WTC11 (cell line): ENCODE data around the gene CRACR2B. TPM values are rescaled to one million over a fixed set of nuclear protein-coding genes. Genes with fewer than 3 reads are reported as not detected.
A peak's percentile ranks its signal among the peaks of the same experiment; 100 is the strongest.

Experiments used
- ATAC-seq: fragments of 200-7000 bp; cut with Tn5 transposase; 2 replicates; pipeline ENCODE4 v1.10.0; 2021; ENCODE audit warnings: mild to moderate bottlenecking, moderate library complexity
- CTCF ChIA-PET: fragments of 300-600 bp; sonication (Branson Sonifier 250); formaldehyde crosslinking; loops from one replicate; lab custom pipeline; 2021; ENCODE audit warnings: antibody characterized with exemption; lab: Charles Lee
- POLR2A ChIA-PET: fragments of 350-600 bp; sonication (Branson Sonifier 250); formaldehyde crosslinking; loops from one replicate; lab custom pipeline; 2021; ENCODE audit warnings: antibody characterized with exemption; lab: Charles Lee
- DNase-seq: peaks from one replicate; pipeline ENCODE4 v3.0.0; 2021; ENCODE audit warnings: low spot score
- H3K27ac Mint-ChIP-seq: 2 replicates; pipeline ENCODE4 v1.8.0; 2021; ENCODE audit warnings: mixed read lengths
- H3K27me3 Mint-ChIP-seq: 2 replicates; pipeline ENCODE4 v1.8.0; 2021; ENCODE audit warnings: low read depth, mild to moderate bottlenecking, moderate library complexity, mixed read lengths
- H3K36me3 Mint-ChIP-seq: 2 replicates; pipeline ENCODE4 v1.8.0; 2021; ENCODE audit warnings: mixed read lengths
- H3K4me1 Mint-ChIP-seq: 2 replicates; pipeline ENCODE4 v1.8.0; 2022; ENCODE audit warnings: mixed read lengths
- H3K4me3 Mint-ChIP-seq: 2 replicates; pipeline ENCODE4 v1.8.0; 2021; ENCODE audit warnings: mild to moderate bottlenecking, moderate library complexity, mixed read lengths
- H3K9me3 Mint-ChIP-seq: 2 replicates; pipeline ENCODE4 v1.8.0; 2021; ENCODE audit warnings: mixed read lengths
- ATF2 ChIP-seq: sonication (generic); formaldehyde crosslinking; IDR thresholded peaks from 2 replicates; pipeline ENCODE4 v1.8.1; 2022; ENCODE audit warnings: low read depth, missing genetic modification reagents, borderline replicate concordance
- FOXP1 ChIP-seq: sonication (generic); formaldehyde crosslinking; IDR thresholded peaks from 2 replicates; pipeline ENCODE4 v1.8.0; 2022; ENCODE audit warnings: missing genetic modification reagents, mild to moderate bottlenecking, moderate library complexity, borderline replicate concordance
- NR1H2 ChIP-seq: sonication (generic); formaldehyde crosslinking; IDR thresholded peaks from 2 replicates; pipeline ENCODE4 v1.9.0; 2021; ENCODE audit warnings: mild to moderate bottlenecking, moderate library complexity, missing genetic modification reagents
- NR3C1 ChIP-seq: sonication (generic); formaldehyde crosslinking; conservative IDR thresholded peaks from 2 replicates; pipeline ENCODE4 v1.8.1; 2023; ENCODE audit warnings: low read depth, mild to moderate bottlenecking, missing genetic modification reagents
- SMAD3 ChIP-seq: sonication (generic); formaldehyde crosslinking; IDR thresholded peaks from 2 replicates; pipeline ENCODE4 v1.8.0; 2022; ENCODE audit warnings: missing genetic modification reagents, mild to moderate bottlenecking, borderline replicate concordance
- TEAD1 ChIP-seq: sonication (generic); formaldehyde crosslinking; IDR thresholded peaks from 2 replicates; pipeline ENCODE4 v1.8.0; 2022; ENCODE audit warnings: mild to moderate bottlenecking, missing genetic modification reagents
- ZNF532 ChIP-seq: fragments of 250-450 bp; sonication (Bioruptor Pico); IDR thresholded peaks from 2 replicates; pipeline ENCODE4 v1.9.0; 2021; ENCODE audit warnings: mild to moderate bottlenecking, borderline replicate concordance
- total RNA-seq: library from RNA; stranded (reverse); gene quantifications from 3 replicates; pipeline ENCODE4 v1.2.3, GENCODE V29; 2021
- TF ChIP-seq, protein P1 (sequence below): sonication (generic); formaldehyde crosslinking; IDR thresholded peaks from 2 replicates; pipeline ENCODE4 v1.8.0; 2022; ENCODE audit warnings: mild to moderate bottlenecking, missing genetic modification reagents
- TF ChIP-seq, protein P2 (sequence below): sonication (generic); formaldehyde crosslinking; IDR thresholded peaks from 2 replicates; pipeline ENCODE4 v1.8.0; 2022; ENCODE audit warnings: missing genetic modification reagents
- TF ChIP-seq, protein P3 (sequence below): sonication (generic); formaldehyde crosslinking; IDR thresholded peaks from 2 replicates; pipeline ENCODE4 v1.8.0; 2022; ENCODE audit warnings: mild to moderate bottlenecking, missing genetic modification reagents

Gene CRACR2B
- total RNA-seq, 1 experiment from 2014 or later, result 46.5 TPM

DNA sequence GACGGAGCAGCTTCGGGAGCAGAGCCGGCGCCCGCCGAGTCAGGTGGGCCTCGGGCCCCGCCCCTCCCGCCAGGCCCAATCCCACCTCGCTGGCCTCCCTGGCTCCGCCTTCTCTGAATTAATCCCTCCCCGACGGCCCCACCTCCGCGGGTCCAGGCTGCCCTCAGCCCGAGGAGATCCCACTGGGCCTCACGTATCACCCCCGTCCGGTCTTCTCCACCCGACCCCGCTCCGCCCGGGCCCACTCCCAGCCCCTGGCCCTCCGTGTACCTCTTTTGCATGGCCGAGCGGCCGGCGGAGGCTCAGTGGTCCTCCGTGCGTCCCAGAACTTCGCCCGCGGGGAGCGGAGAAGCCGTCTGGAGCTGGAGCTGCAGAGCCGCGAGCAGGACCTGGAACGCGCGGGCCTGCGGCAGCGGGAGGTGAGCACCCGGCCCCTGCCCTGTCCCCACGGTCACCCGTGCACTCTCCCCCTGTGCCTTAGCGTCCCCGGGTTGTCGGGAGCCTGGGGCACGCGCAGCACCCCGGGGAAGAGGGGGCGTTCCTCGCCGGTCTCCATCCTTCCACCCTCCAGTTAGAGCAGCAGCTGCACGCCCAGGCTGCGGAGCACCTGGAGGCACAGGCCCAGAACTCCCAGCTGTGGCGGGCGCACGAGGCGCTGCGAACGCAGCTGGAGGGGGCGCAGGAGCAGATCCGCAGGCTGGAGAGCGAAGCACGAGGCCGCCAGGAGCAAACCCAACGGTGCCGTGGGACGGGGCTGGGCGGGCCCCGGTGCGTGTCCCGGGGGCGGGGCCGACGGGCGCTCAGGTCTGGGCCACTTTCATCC is 2.8 kb downstream of the CRACR2B start (continued):
- TF ChIP-seq ZNF532 (CRISPR knock-in tag) (no peak), SMAD3 (CRISPR knock-in tag) (0 out of 2 replicates have a peak, but pooled peaks have one; percentile 20), NR3C1 (CRISPR knock-in tag) (peak; percentile 77; the same call in 1 of the 2 replicates)
- TF ChIP-seq, protein P1, sequence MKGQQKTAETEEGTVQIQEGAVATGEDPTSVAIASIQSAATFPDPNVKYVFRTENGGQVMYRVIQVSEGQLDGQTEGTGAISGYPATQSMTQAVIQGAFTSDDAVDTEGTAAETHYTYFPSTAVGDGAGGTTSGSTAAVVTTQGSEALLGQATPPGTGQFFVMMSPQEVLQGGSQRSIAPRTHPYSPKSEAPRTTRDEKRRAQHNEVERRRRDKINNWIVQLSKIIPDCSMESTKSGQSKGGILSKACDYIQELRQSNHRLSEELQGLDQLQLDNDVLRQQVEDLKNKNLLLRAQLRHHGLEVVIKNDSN (CRISPR knock-in tag), result peak; percentile 77; the same call in 1 of the 2 replicates
- TF ChIP-seq, protein P2, sequence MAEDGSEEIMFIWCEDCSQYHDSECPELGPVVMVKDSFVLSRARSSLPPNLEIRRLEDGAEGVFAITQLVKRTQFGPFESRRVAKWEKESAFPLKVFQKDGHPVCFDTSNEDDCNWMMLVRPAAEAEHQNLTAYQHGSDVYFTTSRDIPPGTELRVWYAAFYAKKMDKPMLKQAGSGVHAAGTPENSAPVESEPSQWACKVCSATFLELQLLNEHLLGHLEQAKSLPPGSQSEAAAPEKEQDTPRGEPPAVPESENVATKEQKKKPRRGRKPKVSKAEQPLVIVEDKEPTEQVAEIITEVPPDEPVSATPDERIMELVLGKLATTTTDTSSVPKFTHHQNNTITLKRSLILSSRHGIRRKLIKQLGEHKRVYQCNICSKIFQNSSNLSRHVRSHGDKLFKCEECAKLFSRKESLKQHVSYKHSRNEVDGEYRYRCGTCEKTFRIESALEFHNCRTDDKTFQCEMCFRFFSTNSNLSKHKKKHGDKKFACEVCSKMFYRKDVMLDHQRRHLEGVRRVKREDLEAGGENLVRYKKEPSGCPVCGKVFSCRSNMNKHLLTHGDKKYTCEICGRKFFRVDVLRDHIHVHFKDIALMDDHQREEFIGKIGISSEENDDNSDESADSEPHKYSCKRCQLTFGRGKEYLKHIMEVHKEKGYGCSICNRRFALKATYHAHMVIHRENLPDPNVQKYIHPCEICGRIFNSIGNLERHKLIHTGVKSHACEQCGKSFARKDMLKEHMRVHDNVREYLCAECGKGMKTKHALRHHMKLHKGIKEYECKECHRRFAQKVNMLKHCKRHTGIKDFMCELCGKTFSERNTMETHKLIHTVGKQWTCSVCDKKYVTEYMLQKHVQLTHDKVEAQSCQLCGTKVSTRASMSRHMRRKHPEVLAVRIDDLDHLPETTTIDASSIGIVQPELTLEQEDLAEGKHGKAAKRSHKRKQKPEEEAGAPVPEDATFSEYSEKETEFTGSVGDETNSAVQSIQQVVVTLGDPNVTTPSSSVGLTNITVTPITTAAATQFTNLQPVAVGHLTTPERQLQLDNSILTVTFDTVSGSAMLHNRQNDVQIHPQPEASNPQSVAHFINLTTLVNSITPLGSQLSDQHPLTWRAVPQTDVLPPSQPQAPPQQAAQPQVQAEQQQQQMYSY (CRISPR knock-in tag), result peak; percentile 43; the same call in 1 of the 2 replicates
- TF ChIP-seq, protein P3, sequence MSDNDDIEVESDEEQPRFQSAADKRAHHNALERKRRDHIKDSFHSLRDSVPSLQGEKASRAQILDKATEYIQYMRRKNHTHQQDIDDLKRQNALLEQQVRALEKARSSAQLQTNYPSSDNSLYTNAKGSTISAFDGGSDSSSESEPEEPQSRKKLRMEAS (CRISPR knock-in tag), result peak; percentile 82; the same call in 1 of the 2 replicates

- Mint-ChIP-seq H3K4me1 (peaks cover 45% of the 10 kb centered on the region), H3K27me3 (peaks cover 33% of the 10 kb centered on the region), H3K9me3 (no peaks in the 10 kb centered on the region), H3K4me3 (peak overlapping the region; percentile 69), H3K36me3 (no peaks in the 10 kb centered on the region), H3K27ac (no peak overlapping the region)
- CTCF ChIA-PET, result interaction anchor here (0.7 to 7.7 kb wide), 8 partner anchors 7 to 277 kb away, joined by 3 to 82 read pairs (median 12); partner anchors contain the start of genes PNPLA2, POLR2L and TSPAN4
- no peak for ATAC-seq
- no peak for DNase-seq
- POLR2A ChIA-PET, result interaction anchor here (1.1 to 4.7 kb wide), 6 partner anchors 12 to 40 kb away, joined by 3 to 38 read pairs (median 5); partner anchors contain the start of genes PIDD1, PNPLA2, RPLP2 and TSPAN4
- TF ChIP-seq ATF2 (no peak), FOXP1 (CRISPR knock-in tag) (0 out of 2 replicates have a peak, but pooled peaks have one; percentile 6), TEAD1 (0 out of 2 replicates have a peak, but pooled peaks have one; percentile 5), NR1H2 (CRISPR knock-in tag) (no peak)
Observed at GRCh38 chr11:831118-831864, 3.6 kb downstream of the CRACR2B start.
